NT2/D1 (cell line): Measurements from ENCODE around the gene MAD1L1.

Source experiments
- YY1 ChIP-seq: IDR thresholded peaks from 2 replicates; pipeline ENCODE4 v1.6.1; 2011; ENCODE audit not compliant: insufficient read length, insufficient read depth
- ZNF274 ChIP-seq: IDR thresholded peaks from 2 replicates; pipeline ENCODE4 v1.6.1; 2011; ENCODE audit warnings: mild to moderate bottlenecking, low read depth, low read length

- TF ChIP-seq ZNF274, result no peak
- TF ChIP-seq YY1, result no peak
Observed at GRCh38 chr7:2175091-2175490, 57.7 kb downstream of the MAD1L1 start.
